Measurements from ENCODE around the gene BPIFB6.

BPIFB6 gene

GRCh38 chr20:32984631-32985354, 46.7 kb upstream of the BPIFB6 start:
- TF ChIP-seq REST (IDR thresholded peaks at IDR 0.05; ENCODE audit: low read depth) (no peak), RAD21 (IDR thresholded peaks at IDR 0.05; ENCODE audit: low read depth) (no peak), EP300 (IDR thresholded peaks at IDR 0.05; ENCODE audit: borderline replicate concordance) (no peak), NFIC (IDR thresholded peaks at IDR 0.05) (no peak), TEAD4 (IDR thresholded peaks at IDR 0.05) (no peak), ZBTB7A (IDR thresholded peaks at IDR 0.05; ENCODE audit: low read depth) (no peak), YY1 (IDR thresholded peaks at IDR 0.05; ENCODE audit: low read depth) (no peak), CEBPB (IDR thresholded peaks at IDR 0.05) (no peak), EGR1 (IDR thresholded peaks at IDR 0.05) (no peak), FOXM1 (IDR thresholded peaks at IDR 0.05; ENCODE audit: borderline replicate concordance, low read depth) (no peak), TCF12 (IDR thresholded peaks at IDR 0.05; ENCODE audit: low read depth) (no peak), CREB1 (IDR thresholded peaks at IDR 0.05; ENCODE audit: low read depth) (no peak), TAF1 (IDR thresholded peaks at IDR 0.05; ENCODE audit: low read depth) (no peak)
- TF ChIP-seq, protein P1, sequence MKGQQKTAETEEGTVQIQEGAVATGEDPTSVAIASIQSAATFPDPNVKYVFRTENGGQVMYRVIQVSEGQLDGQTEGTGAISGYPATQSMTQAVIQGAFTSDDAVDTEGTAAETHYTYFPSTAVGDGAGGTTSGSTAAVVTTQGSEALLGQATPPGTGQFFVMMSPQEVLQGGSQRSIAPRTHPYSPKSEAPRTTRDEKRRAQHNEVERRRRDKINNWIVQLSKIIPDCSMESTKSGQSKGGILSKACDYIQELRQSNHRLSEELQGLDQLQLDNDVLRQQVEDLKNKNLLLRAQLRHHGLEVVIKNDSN (IDR thresholded peaks at IDR 0.05): no peak
- TF ChIP-seq, protein P2, sequence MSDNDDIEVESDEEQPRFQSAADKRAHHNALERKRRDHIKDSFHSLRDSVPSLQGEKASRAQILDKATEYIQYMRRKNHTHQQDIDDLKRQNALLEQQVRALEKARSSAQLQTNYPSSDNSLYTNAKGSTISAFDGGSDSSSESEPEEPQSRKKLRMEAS (IDR thresholded peaks at IDR 0.05): no peak

DNA sequence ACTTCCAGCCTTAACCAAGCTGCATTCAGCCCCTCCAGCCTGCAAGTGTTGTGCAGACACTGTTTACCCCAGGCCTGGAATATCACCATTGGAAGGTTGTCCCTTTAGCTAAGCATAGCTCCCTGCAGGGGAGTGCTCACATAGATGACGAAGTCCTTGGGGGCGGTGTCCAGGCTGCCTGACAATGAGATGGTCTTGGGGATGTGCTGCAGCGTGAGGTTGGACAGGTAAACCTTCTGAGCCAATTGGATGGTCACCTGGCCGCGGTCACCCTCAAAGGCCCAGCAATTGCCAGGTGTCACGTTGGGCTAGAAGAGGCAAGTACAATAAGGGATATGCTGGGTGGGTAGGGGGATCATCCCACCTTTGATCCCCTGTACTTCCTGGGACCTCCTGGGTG, 45.9 kb upstream of the BPIFB6 start:
- TF ChIP-seq, protein P2 (IDR thresholded peaks at IDR 0.05): no peak
- TF ChIP-seq RAD21 (IDR thresholded peaks at IDR 0.05; ENCODE audit: low read depth): no peak
- no peak for TF ChIP-seq EP300 (IDR thresholded peaks at IDR 0.05; ENCODE audit: borderline replicate concordance)
- no peak for TF ChIP-seq TEAD4 (IDR thresholded peaks at IDR 0.05)
- TF ChIP-seq TCF12 (IDR thresholded peaks at IDR 0.05; ENCODE audit: low read depth): no peak
- TF ChIP-seq NFIC (IDR thresholded peaks at IDR 0.05): no peak
- TF ChIP-seq FOXM1 (IDR thresholded peaks at IDR 0.05; ENCODE audit: borderline replicate concordance, low read depth): no peak
- TF ChIP-seq CEBPB (IDR thresholded peaks at IDR 0.05): no peak
- TF ChIP-seq, protein P1 (IDR thresholded peaks at IDR 0.05): no peak
- TF ChIP-seq YY1 (IDR thresholded peaks at IDR 0.05; ENCODE audit: low read depth): no peak
- no peak for TF ChIP-seq CREB1 (IDR thresholded peaks at IDR 0.05; ENCODE audit: low read depth)
- TF ChIP-seq REST (IDR thresholded peaks at IDR 0.05; ENCODE audit: low read depth): no peak
- TF ChIP-seq EGR1 (IDR thresholded peaks at IDR 0.05): no peak
- no peak for TF ChIP-seq ZBTB7A (IDR thresholded peaks at IDR 0.05; ENCODE audit: low read depth)
- no peak for TF ChIP-seq TAF1 (IDR thresholded peaks at IDR 0.05; ENCODE audit: low read depth)

GRCh38 chr20:32986331-32986966, 45.0 kb upstream of the BPIFB6 start:
- TF ChIP-seq, protein P1 (IDR thresholded peaks at IDR 0.05): no peak
- TF ChIP-seq ZBTB7A (IDR thresholded peaks at IDR 0.05; ENCODE audit: low read depth) (no peak), CREB1 (IDR thresholded peaks at IDR 0.05; ENCODE audit: low read depth) (no peak), NFIC (IDR thresholded peaks at IDR 0.05) (no peak), CEBPB (IDR thresholded peaks at IDR 0.05) (no peak), FOXM1 (IDR thresholded peaks at IDR 0.05; ENCODE audit: borderline replicate concordance, low read depth) (no peak), TAF1 (IDR thresholded peaks at IDR 0.05; ENCODE audit: low read depth) (no peak)

GRCh38 chr20:32987044-32987825, 44.2 kb upstream of the BPIFB6 start:
- TF ChIP-seq, protein P2 (IDR thresholded peaks at IDR 0.05): no peak
- TF ChIP-seq YY1 (IDR thresholded peaks at IDR 0.05; ENCODE audit: low read depth) (no peak), REST (IDR thresholded peaks at IDR 0.05; ENCODE audit: low read depth) (no peak)
